ENCODE results near the gene NPFFR2.
"Not testable (repeated sequence)": the region's sequence is repeated elsewhere in the genome, so short reads cannot be mapped to it uniquely, and the experiment has no call there.

NPFFR2 gene

GRCh38 chr4:72118017-72118416 is 86.2 kb downstream of the NPFFR2 start:
- Histone ChIP-seq H3K9ac (ENCODE audit: low read length) (no peak overlapping the region), H3K36me3 (ENCODE audit: insufficient read depth, low read length) (no peaks in the 10 kb centered on the region), H3K27me3 (ENCODE audit: control insufficient read depth in 1 of 2, insufficient read depth in 2 of 2, low read length in 2 of 2) (no peaks in the 10 kb centered on the region), H3K9me3 (ENCODE audit: low read length) (no peaks in the 10 kb centered on the region), H3K4me3 (ENCODE audit: low read depth in 1 of 2, low read length in 2 of 2) (no peak overlapping the region), H3K4me1 (ENCODE audit: insufficient read depth, low read length) (no peaks in the 10 kb centered on the region), H3K27ac (ENCODE audit: low read depth, low read length) (no peak overlapping the region)

GRCh38 chr4:72119946-72120345 is 88.1 kb downstream of the NPFFR2 start:
- Histone ChIP-seq H3K4me3 (ENCODE audit: low read depth in 1 of 2, low read length in 2 of 2) (no peak overlapping the region), H3K9ac (ENCODE audit: low read length) (no peak overlapping the region), H3K27me3 (ENCODE audit: control insufficient read depth in 1 of 2, insufficient read depth in 2 of 2, low read length in 2 of 2) (no peaks in the 10 kb centered on the region), H3K27ac (ENCODE audit: low read depth, low read length) (no peak overlapping the region), H3K36me3 (ENCODE audit: insufficient read depth, low read length) (no peaks in the 10 kb centered on the region), H3K9me3 (ENCODE audit: low read length) (no peaks in the 10 kb centered on the region), H3K4me1 (ENCODE audit: insufficient read depth, low read length) (no peaks in the 10 kb centered on the region)

DNA sequence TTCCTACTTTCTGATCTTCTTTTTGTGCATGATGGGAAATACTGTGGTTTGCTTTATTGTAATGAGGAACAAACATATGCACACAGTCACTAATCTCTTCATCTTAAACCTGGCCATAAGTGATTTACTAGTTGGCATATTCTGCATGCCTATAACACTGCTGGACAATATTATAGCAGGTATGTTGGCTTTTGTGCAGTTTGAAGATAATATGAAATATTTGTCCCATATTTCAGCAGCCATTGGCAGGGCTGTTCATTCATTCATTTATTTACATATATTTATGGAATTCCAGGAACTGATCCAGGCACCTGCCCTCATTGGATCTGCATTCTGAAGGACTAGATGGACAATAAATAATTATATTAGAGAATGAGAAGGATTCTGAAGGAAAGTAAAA is 96.9 kb downstream of the NPFFR2 start:
- no peaks in the 10 kb centered on the region for H3K36me3 ChIP-seq (ENCODE audit: insufficient read depth, low read length)
- H3K9me3 ChIP-seq (ENCODE audit: low read length), result no peaks in the 10 kb centered on the region
- no peaks in the 10 kb centered on the region for H3K27me3 ChIP-seq (ENCODE audit: control insufficient read depth in 1 of 2, insufficient read depth in 2 of 2, low read length in 2 of 2)
- no peak overlapping the region for H3K27ac ChIP-seq (ENCODE audit: low read depth, low read length)
- H3K4me1 ChIP-seq (ENCODE audit: insufficient read depth, low read length), result no peaks in the 10 kb centered on the region
- no peak overlapping the region for H3K9ac ChIP-seq (ENCODE audit: low read length)
- H3K4me3 ChIP-seq (ENCODE audit: low read depth in 1 of 2, low read length in 2 of 2), result no peak overlapping the region

DNA sequence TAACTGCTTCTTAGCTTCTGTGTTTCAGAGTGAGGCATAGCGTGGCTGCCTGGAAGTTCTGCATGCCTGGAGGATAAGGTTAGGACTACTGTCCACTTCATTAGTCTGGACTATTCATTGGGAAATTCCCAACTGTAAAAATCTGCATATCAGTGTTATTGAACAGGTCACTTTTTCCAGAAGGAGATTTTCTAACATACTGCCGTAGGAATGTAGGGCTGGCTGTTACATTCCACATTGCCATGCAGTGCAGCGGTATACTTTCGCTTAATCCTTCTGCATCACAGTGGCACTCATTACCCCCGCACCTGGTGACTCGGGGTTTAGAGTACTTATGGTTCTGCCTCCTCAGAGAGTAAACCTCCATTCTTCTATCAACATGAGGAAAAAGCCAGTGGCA is 104.6 kb downstream of the NPFFR2 start:
- Histone ChIP-seq H3K4me3 (ENCODE audit: low read depth in 1 of 2, low read length in 2 of 2) (no peak overlapping the region), H3K27me3 (ENCODE audit: control insufficient read depth in 1 of 2, insufficient read depth in 2 of 2, low read length in 2 of 2) (no peaks in the 10 kb centered on the region), H3K36me3 (ENCODE audit: insufficient read depth, low read length) (no peaks in the 10 kb centered on the region), H3K9ac (ENCODE audit: low read length) (no peak overlapping the region), H3K27ac (ENCODE audit: low read depth, low read length) (no peak overlapping the region), H3K4me1 (ENCODE audit: insufficient read depth, low read length) (no peaks in the 10 kb centered on the region), H3K9me3 (ENCODE audit: low read length) (no peaks in the 10 kb centered on the region)

- H3K27me3 ChIP-seq (ENCODE audit: control insufficient read depth in 1 of 2, insufficient read depth in 2 of 2, low read length in 2 of 2); H3K4me1 ChIP-seq (ENCODE audit: insufficient read depth, low read length); H3K9me3 ChIP-seq (ENCODE audit: low read length); H3K36me3 ChIP-seq (ENCODE audit: insufficient read depth, low read length); H3K9ac ChIP-seq (ENCODE audit: low read length); H3K4me3 ChIP-seq (ENCODE audit: low read depth in 1 of 2, low read length in 2 of 2); H3K27ac ChIP-seq (ENCODE audit: low read depth, low read length): not testable (repeated sequence)
These were observed 108.2 kb downstream of the NPFFR2 start for GRCh38 chr4:72139997-72140396.

DNA sequence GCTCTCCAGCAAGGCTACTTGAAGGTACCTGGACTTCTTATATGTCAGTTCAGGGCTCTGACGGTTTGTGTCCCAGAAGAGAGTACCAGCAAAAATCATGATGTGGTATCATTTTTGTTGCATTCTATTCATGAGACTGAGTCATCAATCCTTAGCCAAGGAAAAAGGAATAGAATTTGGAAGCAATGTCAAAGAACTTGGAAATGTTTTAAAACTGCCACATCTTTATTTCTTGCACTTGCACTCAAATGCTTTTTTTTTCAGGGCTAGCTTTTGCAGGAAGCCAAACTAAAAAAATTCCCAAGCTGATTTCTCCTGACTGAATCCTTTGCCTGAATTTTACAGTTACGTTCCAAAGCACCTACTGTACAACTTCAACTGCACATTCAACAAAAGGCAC is 112.4 kb downstream of the NPFFR2 start:
- Histone ChIP-seq H3K9me3 (ENCODE audit: low read length) (no peaks in the 10 kb centered on the region), H3K27me3 (ENCODE audit: control insufficient read depth in 1 of 2, insufficient read depth in 2 of 2, low read length in 2 of 2) (no peaks in the 10 kb centered on the region), H3K36me3 (ENCODE audit: insufficient read depth, low read length) (no peaks in the 10 kb centered on the region), H3K9ac (ENCODE audit: low read length) (no peak overlapping the region), H3K27ac (ENCODE audit: low read depth, low read length) (no peak overlapping the region), H3K4me3 (ENCODE audit: low read depth in 1 of 2, low read length in 2 of 2) (no peak overlapping the region), H3K4me1 (ENCODE audit: insufficient read depth, low read length) (no peaks in the 10 kb centered on the region)

DNA sequence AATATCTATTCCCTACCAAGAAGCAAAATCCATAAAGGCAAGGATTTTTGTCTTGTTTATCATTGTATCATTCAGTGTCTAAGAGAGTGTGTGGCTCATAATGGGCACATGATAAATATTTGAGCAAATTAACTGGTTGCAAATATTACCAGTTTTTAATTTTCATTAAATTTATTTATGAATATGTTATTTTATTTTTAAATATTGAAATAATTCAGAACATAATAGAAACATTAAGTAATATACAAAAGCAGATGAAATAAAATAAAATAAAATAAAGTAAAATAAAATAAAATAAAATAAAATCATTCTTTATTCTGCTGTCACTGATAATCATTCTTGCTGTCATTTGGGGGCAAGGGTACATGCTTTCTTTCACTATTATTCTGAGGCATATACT is 120.9 kb downstream of the NPFFR2 start:
- H3K9me3 ChIP-seq (ENCODE audit: low read length), result no peaks in the 10 kb centered on the region
- no peaks in the 10 kb centered on the region for H3K27me3 ChIP-seq (ENCODE audit: control insufficient read depth in 1 of 2, insufficient read depth in 2 of 2, low read length in 2 of 2)
- no peak overlapping the region for H3K27ac ChIP-seq (ENCODE audit: low read depth, low read length)
- H3K9ac ChIP-seq (ENCODE audit: low read length), result no peak overlapping the region
- H3K4me3 ChIP-seq (ENCODE audit: low read depth in 1 of 2, low read length in 2 of 2), result no peak overlapping the region
- no peaks in the 10 kb centered on the region for H3K4me1 ChIP-seq (ENCODE audit: insufficient read depth, low read length)
- no peaks in the 10 kb centered on the region for H3K36me3 ChIP-seq (ENCODE audit: insufficient read depth, low read length)

- H3K27me3 ChIP-seq (ENCODE audit: control insufficient read depth in 1 of 2, insufficient read depth in 2 of 2, low read length in 2 of 2); H3K9me3 ChIP-seq (ENCODE audit: low read length); H3K4me1 ChIP-seq (ENCODE audit: insufficient read depth, low read length); H3K9ac ChIP-seq (ENCODE audit: low read length); H3K27ac ChIP-seq (ENCODE audit: low read depth, low read length); H3K4me3 ChIP-seq (ENCODE audit: low read depth in 1 of 2, low read length in 2 of 2); H3K36me3 ChIP-seq (ENCODE audit: insufficient read depth, low read length): not testable (repeated sequence)
These were observed 121.8 kb downstream of the NPFFR2 start for GRCh38 chr4:72153634-72154033.

DNA sequence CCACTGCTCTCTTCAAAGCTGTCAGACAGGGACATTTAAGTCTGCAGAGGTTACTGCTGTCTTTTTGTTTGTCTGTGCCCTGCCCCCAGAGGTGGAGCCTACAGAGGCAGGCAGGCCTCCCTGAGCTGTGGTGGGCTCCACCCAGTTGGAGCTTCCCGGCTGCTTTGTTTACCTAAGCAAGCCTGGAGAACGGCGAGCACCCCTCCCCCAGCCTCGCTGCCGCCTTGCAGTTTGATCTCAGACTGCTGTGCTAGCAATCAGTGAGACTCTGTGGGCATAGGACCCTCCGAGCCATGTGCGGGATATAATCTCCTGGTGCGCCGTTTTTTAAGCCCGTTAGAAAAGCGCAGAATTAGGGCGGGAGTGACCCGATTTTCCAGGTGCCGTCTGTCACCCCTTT is 137.5 kb downstream of the NPFFR2 start:
- H3K9ac ChIP-seq (ENCODE audit: low read length); H3K27me3 ChIP-seq (ENCODE audit: control insufficient read depth in 1 of 2, insufficient read depth in 2 of 2, low read length in 2 of 2); H3K4me3 ChIP-seq (ENCODE audit: low read depth in 1 of 2, low read length in 2 of 2); H3K36me3 ChIP-seq (ENCODE audit: insufficient read depth, low read length); H3K27ac ChIP-seq (ENCODE audit: low read depth, low read length); H3K9me3 ChIP-seq (ENCODE audit: low read length); H3K4me1 ChIP-seq (ENCODE audit: insufficient read depth, low read length): not testable (repeated sequence)

GRCh38 chr4:72169861-72170260 is 138.1 kb downstream of the NPFFR2 start:
- Histone ChIP-seq H3K9me3 (ENCODE audit: low read length) (no peaks in the 10 kb centered on the region), H3K4me1 (ENCODE audit: insufficient read depth, low read length) (no peaks in the 10 kb centered on the region), H3K27ac (ENCODE audit: low read depth, low read length) (no peak overlapping the region), H3K27me3 (ENCODE audit: control insufficient read depth in 1 of 2, insufficient read depth in 2 of 2, low read length in 2 of 2) (no peaks in the 10 kb centered on the region), H3K4me3 (ENCODE audit: low read depth in 1 of 2, low read length in 2 of 2) (no peak overlapping the region), H3K9ac (ENCODE audit: low read length) (no peak overlapping the region), H3K36me3 (ENCODE audit: insufficient read depth, low read length) (no peaks in the 10 kb centered on the region)

- Histone ChIP-seq H3K36me3 (ENCODE audit: insufficient read depth, low read length) (no peaks in the 10 kb centered on the region), H3K4me3 (ENCODE audit: low read depth in 1 of 2, low read length in 2 of 2) (no peak overlapping the region), H3K4me1 (ENCODE audit: insufficient read depth, low read length) (no peaks in the 10 kb centered on the region), H3K27me3 (ENCODE audit: control insufficient read depth in 1 of 2, insufficient read depth in 2 of 2, low read length in 2 of 2) (no peaks in the 10 kb centered on the region), H3K9ac (ENCODE audit: low read length) (no peak overlapping the region), H3K9me3 (ENCODE audit: low read length) (no peaks in the 10 kb centered on the region), H3K27ac (ENCODE audit: low read depth, low read length) (no peak overlapping the region)
These were observed 140.0 kb downstream of the NPFFR2 start for GRCh38 chr4:72171761-72172160.

DNA sequence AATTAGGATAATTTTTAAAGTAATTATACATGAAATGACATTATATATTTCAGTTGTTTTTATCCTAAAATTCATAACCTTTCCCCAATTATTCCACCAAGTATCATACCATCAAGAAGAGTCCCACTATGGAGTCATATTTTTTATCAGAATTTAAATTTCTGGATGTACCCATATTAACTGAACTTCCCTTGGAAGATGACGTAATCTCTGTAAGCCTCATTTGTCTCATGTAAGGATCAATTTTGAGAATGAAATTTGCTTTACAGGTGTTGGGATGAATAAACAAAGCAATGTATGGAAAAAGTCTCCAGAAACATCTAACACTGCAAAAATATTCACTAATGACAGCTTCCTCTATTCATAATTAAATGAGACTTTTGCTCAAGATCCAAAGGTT is 147.5 kb downstream of the NPFFR2 start:
- Histone ChIP-seq H3K9ac (ENCODE audit: low read length) (no peak overlapping the region), H3K27me3 (ENCODE audit: control insufficient read depth in 1 of 2, insufficient read depth in 2 of 2, low read length in 2 of 2) (no peaks in the 10 kb centered on the region), H3K4me3 (ENCODE audit: low read depth in 1 of 2, low read length in 2 of 2) (no peak overlapping the region), H3K9me3 (ENCODE audit: low read length) (no peaks in the 10 kb centered on the region), H3K36me3 (ENCODE audit: insufficient read depth, low read length) (no peaks in the 10 kb centered on the region), H3K4me1 (ENCODE audit: insufficient read depth, low read length) (no peaks in the 10 kb centered on the region), H3K27ac (ENCODE audit: low read depth, low read length) (no peak overlapping the region)

All from muscle layer of colon (tissue), 2 donors.